HL-60 (cell line): ENCODE data around the gene DNMT3L.
"Not testable (repeated sequence)": the region's sequence is repeated elsewhere in the genome, so short reads cannot be mapped to it uniquely, and the experiment has no call there.

ENCODE experiments used
- GABPA ChIP-seq: IDR thresholded peaks from 2 replicates; pipeline ENCODE4 v1.6.1; 2012; ENCODE audit warnings: low read depth
- TF ChIP-seq, protein P1 (sequence below): IDR thresholded peaks from one replicate; pipeline ENCODE4 v1.5.1; 2011; ENCODE audit warnings: low read length, control low read depth, inconsistent platforms; ENCODE audit not compliant: insufficient read depth

DNA sequence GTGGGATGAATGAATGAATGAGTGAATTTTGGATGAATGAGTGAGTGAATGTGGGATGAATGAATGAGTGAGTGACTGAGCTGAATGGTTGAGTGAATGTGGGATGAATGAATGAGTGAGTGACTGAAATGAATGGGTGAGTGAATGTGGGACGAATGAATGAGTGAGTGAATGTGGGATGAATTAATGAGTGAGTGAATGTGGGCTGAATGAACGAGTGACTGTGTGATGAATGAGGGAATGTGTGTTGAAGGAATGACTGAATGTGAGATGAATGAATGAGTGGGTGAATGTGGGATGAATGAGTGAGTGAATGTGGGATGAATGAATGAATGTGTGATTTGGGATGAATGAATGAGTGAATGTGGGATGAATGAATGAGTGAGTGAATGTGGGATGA lies 49.7 kb downstream of the DNMT3L start:
- TF ChIP-seq, protein P1, sequence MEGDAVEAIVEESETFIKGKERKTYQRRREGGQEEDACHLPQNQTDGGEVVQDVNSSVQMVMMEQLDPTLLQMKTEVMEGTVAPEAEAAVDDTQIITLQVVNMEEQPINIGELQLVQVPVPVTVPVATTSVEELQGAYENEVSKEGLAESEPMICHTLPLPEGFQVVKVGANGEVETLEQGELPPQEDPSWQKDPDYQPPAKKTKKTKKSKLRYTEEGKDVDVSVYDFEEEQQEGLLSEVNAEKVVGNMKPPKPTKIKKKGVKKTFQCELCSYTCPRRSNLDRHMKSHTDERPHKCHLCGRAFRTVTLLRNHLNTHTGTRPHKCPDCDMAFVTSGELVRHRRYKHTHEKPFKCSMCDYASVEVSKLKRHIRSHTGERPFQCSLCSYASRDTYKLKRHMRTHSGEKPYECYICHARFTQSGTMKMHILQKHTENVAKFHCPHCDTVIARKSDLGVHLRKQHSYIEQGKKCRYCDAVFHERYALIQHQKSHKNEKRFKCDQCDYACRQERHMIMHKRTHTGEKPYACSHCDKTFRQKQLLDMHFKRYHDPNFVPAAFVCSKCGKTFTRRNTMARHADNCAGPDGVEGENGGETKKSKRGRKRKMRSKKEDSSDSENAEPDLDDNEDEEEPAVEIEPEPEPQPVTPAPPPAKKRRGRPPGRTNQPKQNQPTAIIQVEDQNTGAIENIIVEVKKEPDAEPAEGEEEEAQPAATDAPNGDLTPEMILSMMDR = not testable (repeated sequence)
- not testable (repeated sequence) for TF ChIP-seq GABPA
